K562 (cell line): ENCODE results near the gene ZNF90. TPM values are rescaled to one million over a fixed set of nuclear protein-coding genes. Genes with fewer than 3 reads are reported as not detected.

Experiments used
- ATAC-seq: fragments of 200-7000 bp; cut with Tn5 transposase; 3 replicates; pipeline ENCODE4 v1.9.1; 2020; ENCODE audit warnings: moderate library complexity
- BruUV-seq: library from RNA; stranded (reverse); fragments of 400-500 nt; replicated peaks from 2 replicates; lab custom pipeline; 2021; lab: Mats Ljungman, UMichigan
- CTCF ChIA-PET: fragments of 300-600 bp; formaldehyde crosslinking; extraction: SDS; loops from one replicate; lab custom pipeline; 2021; ENCODE audit warnings: low intra/inter-chr PET ratio; lab: Yijun Ruan, JAX
- POLR2A ChIA-PET: fragments of 300-600, 350-650 bp; sonication (Branson Sonifier 250); formaldehyde crosslinking; extraction: SDS; loops from one replicate; lab custom pipeline; 2021; ENCODE audit warnings: antibody characterized with exemption, inconsistent platforms; lab: Yijun Ruan, JAX
- DNase-seq, 4 experiments: peaks; one replicate each; pipeline versions ENCODE4 v3.0.0 to v3.0.0-alpha.2; 2011 to 2018; ENCODE audit warnings: low spot score in 3 of 4, mixed read lengths in 3 of 4; ENCODE audit errors: extremely low read depth in 1 of 4
- FAIRE-seq: peaks from 2 replicates; lab custom pipeline; 2011; peaks lifted over from hg19 to GRCh38; lab: Jason Lieb, UNC
- H2AFZ ChIP-seq: 2 replicates; pipeline ENCODE4 v1.6.0; 2011; ENCODE audit warnings: low read depth, low read length, control low read depth, inconsistent platforms
- H3K27ac ChIP-seq: fragments of 200-600 bp; 3 replicates; pipeline ENCODE4 v1.8.0; 2011; ENCODE audit warnings: low read depth, mild to moderate bottlenecking, control low read depth, inconsistent platforms, low read length, moderate library complexity, mixed read lengths; ENCODE audit errors: extremely low read depth
- H3K27me3 ChIP-seq, 2 experiments: fragments of 300-600 bp in 1 of 2; 2 replicates in 1 of 2; 3 replicates in 1 of 2; pipeline versions ENCODE4 v1.6.0 to v1.8.0; 2011; ENCODE audit warnings: inconsistent platforms in 2 of 2, low read length in 2 of 2, mild to moderate bottlenecking in 1 of 2, mixed read lengths in 1 of 2, moderate library complexity in 1 of 2; ENCODE audit not compliant: control insufficient read depth in 2 of 2, insufficient read depth in 2 of 2
- H3K36me3 ChIP-seq: fragments of 300-600 bp; 3 replicates; pipeline ENCODE4 v1.8.0; 2011; ENCODE audit warnings: mild to moderate bottlenecking, low read length, inconsistent platforms; ENCODE audit not compliant: control insufficient read depth, insufficient read depth
- H3K4me1 ChIP-seq, 2 experiments: fragments of 200-600 bp in 1 of 2; replicated peaks in 1 of 2; 2 replicates in 1 of 2; 3 replicates in 1 of 2; pipeline versions ENCODE4 v1.5.1 to v1.8.0; 2011; ENCODE audit warnings: inconsistent platforms in 2 of 2, low read length in 2 of 2, mild to moderate bottlenecking in 1 of 2, mixed read lengths in 1 of 2, moderate library complexity in 1 of 2; ENCODE audit not compliant: control insufficient read depth in 2 of 2, insufficient read depth in 2 of 2
- H3K4me2 ChIP-seq: 2 replicates; pipeline ENCODE4 v1.6.1; 2011; ENCODE audit warnings: low read length, control low read depth, inconsistent platforms, mixed read lengths; ENCODE audit not compliant: insufficient read depth
- H3K4me3 ChIP-seq: fragments of 200-600 bp; sonication (generic), shearing (Covaris generic); 2 replicates; pipeline ENCODE4 v1.5.1; 2016; ENCODE audit warnings: control low read depth, inconsistent platforms
- H3K79me2 ChIP-seq: fragments of 200-600 bp; 3 replicates; pipeline ENCODE4 v1.8.0; 2011; ENCODE audit warnings: low read length, inconsistent platforms; ENCODE audit not compliant: control insufficient read depth, insufficient read depth
- H3K9ac ChIP-seq, 2 experiments: 2 replicates each; pipeline versions ENCODE4 v1.6.0 to v1.6.1; 2011; ENCODE audit warnings: low read depth in 2 of 2, low read length in 2 of 2, control low read depth in 1 of 2, inconsistent platforms in 1 of 2, mild to moderate bottlenecking in 1 of 2, mixed read lengths in 1 of 2; ENCODE audit not compliant: insufficient read depth in 1 of 2
- H3K9me1 ChIP-seq: one replicate; pipeline ENCODE4 v1.6.0; 2011; ENCODE audit warnings: inconsistent platforms, mild to moderate bottlenecking, low read length, moderate library complexity; ENCODE audit not compliant: control insufficient read depth, insufficient read depth
- H3K9me3 ChIP-seq: replicated peaks from 2 replicates; pipeline ENCODE4 v1.5.1; 2011; ENCODE audit warnings: low read depth, low read length, inconsistent platforms; ENCODE audit not compliant: control insufficient read depth, insufficient read depth
- H4K20me1 ChIP-seq: replicated peaks from 2 replicates; pipeline ENCODE4 v1.6.1; 2011; ENCODE audit warnings: low read length, inconsistent platforms, mixed read lengths; ENCODE audit not compliant: control insufficient read depth, insufficient read depth
- CBX3 ChIP-seq, 2 experiments: IDR thresholded peaks; 1 replicate in 1 of 2; 2 replicates in 1 of 2; pipeline ENCODE4 v1.6.1; 2012; ENCODE audit warnings: inconsistent platforms in 2 of 2, low read length in 2 of 2, borderline replicate concordance in 1 of 2, control low read depth in 1 of 2
- DDX20 ChIP-seq: fragments of 450-650 bp; IDR thresholded peaks from 2 replicates; pipeline ENCODE4 v1.6.1; 2016; ENCODE audit warnings: missing genetic modification characterization, low read depth, mild to moderate bottlenecking, missing compliant biosample characterization, moderate library complexity
- PPARD ChIP-seq: fragments of 250-450 bp; sonication (Bioruptor Pico); IDR thresholded peaks from 2 replicates; pipeline ENCODE4 v1.8.0; 2022; ENCODE audit warnings: inconsistent platforms, mild to moderate bottlenecking, moderate library complexity
- ZNF586 ChIP-seq: fragments of 450-650 bp; formaldehyde crosslinking; conservative IDR thresholded peaks from 2 replicates; pipeline ENCODE4 v1.4.0; 2020; ENCODE audit warnings: mild to moderate bottlenecking, moderate library complexity
- WGBS: fragments of 100-300 bp; shearing (Covaris generic); methylation state at CpG from one replicate; pipeline ENCODE4 v1.1.6; 2016; ENCODE audit warnings: low coverage, mixed read lengths; ENCODE audit not compliant: insufficient coverage; ENCODE audit errors: missing lambda C conversion rate; 5-methylcytosine and 5-hydroxymethylcytosine counted together
- in situ Hi-C: fragments of 300-500 bp; cut with MboI; formaldehyde crosslinking; loops from 4 replicates; pipeline ENCODE4 v1.15.0; 2018; ENCODE audit warnings: inconsistent platforms, mixed read lengths
- intact Hi-C: fragments of 100-400 bp; cut with micrococcal nuclease; formaldehyde crosslinking; loops from 2 replicates; pipeline ENCODE4 v1.14.2; 2022
- polyA plus RNA-seq, 8 experiments: library from polyadenylated mRNA; depleted of rRNA in 4 of 8; stranded (reverse) in 5 of 8; unstranded in 3 of 8; fragments of >200 nt; fragmentation: Nextera tagmentation in 2 of 8; fragmentation: Illumina TruSeq in 1 of 8; extraction: Ambion mirVana in 2 of 8; extraction: Trizol in 1 of 8; gene quantifications; 2 replicates each; pipeline versions ENCODE4 v1.2.1 to v1.2.3, GENCODE V29; 2011 to 2014; ENCODE audit warnings: inconsistent platforms in 1 of 8, missing spikeins in 1 of 8
- total RNA-seq, 7 experiments: library from RNA; depleted of rRNA in 6 of 7; stranded (reverse); fragments of >200 nt in 6 of 7; fragmentation: Illumina TruSeq in 2 of 7; extraction: Trizol in 2 of 7; gene quantifications; 2 replicates each; pipeline versions ENCODE4 v1.2.1 to v1.2.3, GENCODE V29; 2011 to 2021; ENCODE audit warnings: low replicate concordance in 1 of 7

ZNF90 gene
- total and polyA plus RNA-seq, 9 of the 15 experiments (the other 6 are each of a cell fraction or from before 2014, with no cell fraction given) = 0.20 to 0.89 (median 0.67) TPM; not detected in 1

DNA sequence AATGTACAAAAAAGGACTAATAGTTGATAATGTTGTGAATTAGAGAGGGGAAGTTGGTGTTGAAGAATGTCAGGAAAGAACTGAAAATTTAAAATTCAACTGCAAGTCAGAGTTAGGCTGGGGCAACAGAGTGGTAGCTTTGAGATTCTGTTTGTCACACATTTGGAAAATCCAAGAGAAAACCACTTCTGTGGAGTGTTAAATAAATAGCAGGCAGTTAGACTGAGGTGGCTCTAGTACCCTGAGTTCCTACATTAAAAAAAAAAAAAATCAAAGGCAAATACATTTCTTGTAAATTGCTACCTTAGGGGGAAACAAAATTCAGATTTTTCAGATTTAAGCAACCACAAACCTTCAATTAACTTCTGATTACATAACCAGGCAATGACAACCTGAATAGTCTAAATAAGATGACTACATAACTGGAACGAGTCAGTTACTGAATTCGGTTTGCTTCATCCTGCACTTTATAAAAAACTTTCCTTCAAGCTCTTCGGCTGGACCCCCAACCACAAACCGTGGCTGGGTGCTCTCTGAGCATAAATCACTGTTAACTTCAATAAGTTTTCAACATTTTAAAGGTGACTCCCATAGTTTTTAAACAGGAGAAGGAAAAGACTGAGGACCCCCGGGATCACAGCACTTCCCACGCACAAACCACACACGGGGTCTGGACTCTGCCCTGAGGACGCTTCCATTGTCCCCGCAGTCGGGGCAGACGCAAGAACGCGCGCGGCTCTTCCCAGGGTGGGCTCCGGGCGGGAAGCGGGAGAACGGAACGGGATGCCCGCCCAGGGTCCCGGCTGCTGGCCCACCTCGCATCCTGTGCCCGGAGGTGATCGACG lies 39.2 kb upstream of the ZNF90 start:
- no peak overlapping the region for H3K4me2 ChIP-seq
- no peaks in the 10 kb centered on the region for H3K36me3 ChIP-seq
- no peaks in the 10 kb centered on the region for H3K9me1 ChIP-seq
- ATAC-seq (no peak), DNase-seq (no peak), FAIRE-seq (no peak)
- no peaks in the 10 kb centered on the region for H3K4me1 ChIP-seq
- no peaks in the 10 kb centered on the region for H3K27me3 ChIP-seq
- in situ Hi-C loops = no loop called here
- no peak for TF ChIP-seq ZNF586 (CRISPR knock-in tag)
- TF ChIP-seq DDX20 (tag) = no peak
- TF ChIP-seq PPARD (CRISPR knock-in tag) = no peak
- TF ChIP-seq CBX3 (IDR thresholded peaks at IDR 0.05; ENCODE audit: borderline replicate concordance in 1 of 2, low read length in 2 of 2) = no peak
- no TSS peak for BruUV-seq
- POLR2A ChIA-PET = interaction anchor here (0.6 kb wide), 1 partner anchor 372 kb away, joined by 3 read pairs; no protein-coding TSS in a partner anchor
- CTCF ChIA-PET = no interaction called here
- H3K9ac ChIP-seq = no peak overlapping the region
- no peaks in the 10 kb centered on the region for H3K9me3 ChIP-seq
- H2AFZ ChIP-seq = no peak overlapping the region
- WGBS = 16% methylated on average over 19 of the region's 26 CpGs
- no peaks in the 10 kb centered on the region for H4K20me1 ChIP-seq
- intact Hi-C loops = no loop called here
- no peak overlapping the region for H3K4me3 ChIP-seq
- H3K79me2 ChIP-seq = no peaks in the 10 kb centered on the region
- H3K27ac ChIP-seq = no peak overlapping the region
